ENCODE data around the gene SMIM9.

Gene SMIM9

DNA sequence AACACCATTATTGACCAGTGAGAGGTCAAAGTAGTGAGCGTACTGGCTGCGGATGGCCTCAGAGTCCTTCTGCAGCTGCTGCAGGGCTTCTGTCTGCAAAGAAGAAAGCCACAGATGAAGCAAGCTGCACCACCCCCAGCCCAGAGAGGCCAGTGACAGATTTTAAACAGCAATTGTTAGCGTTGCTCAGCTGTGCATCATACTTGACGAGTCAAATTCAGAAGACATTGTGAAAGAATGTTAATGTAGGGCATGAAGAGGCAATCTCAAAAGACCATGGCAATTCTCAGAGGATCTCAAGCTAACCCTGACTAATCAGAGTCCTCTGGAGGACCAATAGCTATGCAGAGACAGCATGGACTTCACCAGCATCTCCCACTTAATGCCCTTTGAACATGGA, 55.2 kb downstream of the SMIM9 start:
- peak; percentile 18 to 82 for DNase-seq (ENCODE audit: low read depth in 2 of 2)
- no peak for TF ChIP-seq CTCF (IDR thresholded peaks at IDR 0.05; ENCODE audit: low read depth, low read length)
- no peak overlapping the region for H3K4me3 ChIP-seq (replicated peaks in 1 of 2; ENCODE audit: low read depth in 2 of 2, low read length in 2 of 2)

DNA sequence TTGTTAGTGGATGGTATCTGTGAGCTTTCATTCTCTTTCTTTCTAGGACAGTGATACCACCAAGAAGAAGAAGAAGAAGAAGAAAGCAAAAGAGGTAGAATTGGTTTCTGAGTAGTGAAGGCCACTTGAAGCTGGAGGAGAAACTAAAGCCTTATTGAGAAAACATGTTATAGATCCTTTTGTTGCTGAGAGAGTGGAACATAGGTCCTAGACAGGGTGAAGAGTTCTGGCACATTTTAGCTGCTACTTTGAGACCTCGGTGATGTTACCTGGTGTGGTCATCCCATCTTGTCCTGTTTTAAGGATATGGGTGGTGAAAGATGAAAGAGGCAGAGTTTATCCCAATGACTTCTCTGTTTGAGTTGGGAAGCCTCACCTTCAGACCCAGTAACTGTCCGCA, 57.7 kb downstream of the SMIM9 start:
- H3K4me3 ChIP-seq (replicated peaks in 1 of 2; ENCODE audit: low read depth in 2 of 2, low read length in 2 of 2): no peak overlapping the region
- TF ChIP-seq CTCF (IDR thresholded peaks at IDR 0.05; ENCODE audit: low read depth, low read length): no peak

DNA sequence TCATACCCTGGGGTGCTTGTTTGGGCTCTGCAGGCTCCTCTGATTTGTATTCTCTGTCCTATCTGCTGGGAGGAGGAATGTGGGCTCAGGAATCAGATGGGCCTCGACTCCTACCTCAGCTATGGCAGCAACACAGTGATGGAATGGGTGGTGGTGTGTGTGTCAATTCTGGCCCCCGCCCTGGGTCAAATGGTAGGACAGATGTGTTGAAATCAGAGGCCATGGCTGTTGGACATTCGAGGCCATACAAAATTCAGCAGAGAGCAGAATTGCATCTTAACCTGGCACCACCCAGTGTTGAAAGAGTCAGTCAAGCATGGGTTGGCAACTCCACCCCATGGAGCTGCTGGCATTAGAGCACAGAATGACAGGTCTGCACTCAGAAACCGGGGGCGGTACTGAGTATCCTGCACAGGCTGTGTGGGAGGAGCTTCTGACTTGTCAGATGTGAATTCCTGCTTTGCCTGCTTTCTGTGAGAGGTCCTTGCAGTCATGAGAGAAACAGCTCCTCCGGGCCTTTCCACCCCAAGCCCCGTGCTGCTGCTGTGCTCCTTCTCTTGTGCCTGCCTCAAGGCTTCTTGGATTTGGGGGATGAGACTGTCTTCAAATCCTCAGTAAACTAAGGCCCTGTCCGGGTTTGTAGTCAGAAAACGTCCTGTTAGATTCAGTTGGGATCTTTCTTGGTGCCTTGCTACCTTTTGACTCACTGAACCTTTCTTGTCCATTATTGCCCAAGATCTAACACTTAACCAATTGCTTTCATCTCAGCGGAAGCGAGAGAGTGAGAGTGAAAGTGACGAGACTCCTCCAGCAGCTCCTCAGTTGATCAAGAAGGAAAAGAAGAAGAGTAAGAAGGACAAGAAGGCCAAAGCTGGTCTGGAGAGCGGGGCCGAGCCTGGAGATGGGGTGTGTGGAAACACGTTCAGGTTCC, 58.8 kb downstream of the SMIM9 start:
- H3K4me3 ChIP-seq (replicated peaks in 1 of 2; ENCODE audit: low read depth in 2 of 2, low read length in 2 of 2): no peak overlapping the region
- peak in 1 of 2 donors; percentile 48 for DNase-seq (ENCODE audit: low read depth in 2 of 2)
- TF ChIP-seq CTCF (IDR thresholded peaks at IDR 0.05; ENCODE audit: low read depth, low read length): no peak

More for the DNA sequence above, 57.7 kb downstream of the SMIM9 start:
- DNase-seq (ENCODE audit: low read depth in 2 of 2): no peak

DNA sequence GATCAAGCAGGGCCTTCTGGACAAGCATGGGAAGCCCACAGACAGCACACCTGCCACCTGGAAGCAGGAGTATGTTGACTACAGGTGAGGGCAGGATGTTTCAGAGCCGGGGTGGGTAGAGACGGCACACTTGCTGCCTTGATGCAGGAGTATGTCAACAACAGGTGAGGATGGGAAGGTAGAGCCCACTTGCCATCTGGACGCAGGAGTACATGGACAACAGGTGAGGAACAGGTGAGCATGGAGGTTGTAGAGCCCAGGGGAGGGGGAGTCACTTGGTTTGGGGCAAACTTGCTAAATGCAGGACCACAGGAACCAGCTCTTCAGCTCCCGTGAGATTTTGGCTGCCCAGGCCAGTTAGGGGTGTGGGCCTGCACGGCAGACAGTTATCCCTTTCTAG, 59.8 kb downstream of the SMIM9 start:
- no peak for DNase-seq (ENCODE audit: low read depth in 2 of 2)
- H3K4me3 ChIP-seq (replicated peaks in 1 of 2; ENCODE audit: low read depth in 2 of 2, low read length in 2 of 2): no peak overlapping the region
- no peak for TF ChIP-seq CTCF (IDR thresholded peaks at IDR 0.05; ENCODE audit: low read depth, low read length)

Data from cardiac fibroblast (primary cell).